ENCODE measurements around the gene MRPL32.

Gene MRPL32

GRCh38 chr7:42961170-42961569, 29.0 kb downstream of the MRPL32 start:
- Mint-ChIP-seq H3K36me3 (no peaks in the 10 kb centered on the region), H3K4me3 (no peak overlapping the region), H3K27ac (no peak overlapping the region), H3K9me3 (peaks cover 4% of the 10 kb centered on the region), H3K27me3 (peaks cover 16% of the 10 kb centered on the region), H3K4me1 (no peaks in the 10 kb centered on the region)
- no peak for DNase-seq
- CTCF ChIA-PET, result no interaction called here

GRCh38 chr7:42964293-42964692, 32.1 kb downstream of the MRPL32 start:
- Mint-ChIP-seq H3K4me3 (no peak overlapping the region), H3K27ac (no peak overlapping the region), H3K36me3 (no peaks in the 10 kb centered on the region), H3K9me3 (no peaks in the 10 kb centered on the region), H3K4me1 (no peaks in the 10 kb centered on the region), H3K27me3 (peaks cover 21% of the 10 kb centered on the region)
- CTCF ChIA-PET, result no interaction called here
- no peak for DNase-seq

DNA sequence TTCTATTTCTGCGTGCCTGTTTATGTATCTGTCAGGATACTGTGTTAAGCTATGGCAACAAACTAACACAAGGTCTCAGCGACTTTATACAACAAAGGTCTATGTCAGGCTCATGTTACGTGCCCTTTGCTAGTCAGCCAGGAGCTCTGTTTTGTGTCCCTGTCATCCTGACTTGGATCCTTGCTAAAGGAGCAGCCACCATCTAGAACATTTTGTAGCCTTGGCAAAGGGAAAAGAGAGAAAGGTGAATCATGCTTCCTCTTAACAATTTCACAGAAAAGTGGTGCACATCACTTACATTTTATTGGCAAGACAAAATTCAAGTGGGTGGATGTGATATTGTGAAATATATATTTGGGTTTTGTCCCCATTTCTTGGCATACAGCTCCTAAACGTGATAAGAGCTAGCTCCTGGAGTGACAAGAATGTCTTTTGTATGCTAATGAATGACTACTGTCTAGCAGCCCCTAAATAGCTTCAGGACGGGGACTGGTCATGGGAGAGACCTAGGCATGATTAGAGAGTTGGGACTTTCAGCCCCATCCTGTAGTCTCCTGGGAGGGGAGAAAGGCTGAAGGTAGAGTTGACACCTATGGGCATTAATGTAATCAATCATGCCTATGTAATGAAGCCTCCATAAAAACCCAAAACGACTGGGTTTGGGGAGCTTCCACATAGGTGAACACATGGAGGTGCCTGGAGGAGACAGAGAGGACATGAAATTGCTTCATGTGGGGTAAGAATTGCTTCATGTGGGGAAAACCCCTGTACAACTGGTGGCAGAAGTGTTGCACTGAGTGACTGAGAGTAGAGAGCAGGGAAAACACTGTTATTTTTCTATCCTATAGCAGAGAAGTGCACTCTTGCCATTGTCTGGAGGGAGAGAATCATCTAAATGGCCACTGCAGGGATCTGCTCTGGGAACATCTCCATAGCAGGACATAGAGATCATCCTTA, 33.0 kb downstream of the MRPL32 start:
- no peaks in the 10 kb centered on the region for H3K36me3 Mint-ChIP-seq
- H3K4me3 Mint-ChIP-seq, result no peak overlapping the region
- no peak for DNase-seq
- CTCF ChIA-PET, result no interaction called here
- H3K27ac Mint-ChIP-seq, result no peak overlapping the region
- H3K9me3 Mint-ChIP-seq, result no peaks in the 10 kb centered on the region
- H3K27me3 Mint-ChIP-seq, result peaks cover 21% of the 10 kb centered on the region
- no peaks in the 10 kb centered on the region for H3K4me1 Mint-ChIP-seq

DNA sequence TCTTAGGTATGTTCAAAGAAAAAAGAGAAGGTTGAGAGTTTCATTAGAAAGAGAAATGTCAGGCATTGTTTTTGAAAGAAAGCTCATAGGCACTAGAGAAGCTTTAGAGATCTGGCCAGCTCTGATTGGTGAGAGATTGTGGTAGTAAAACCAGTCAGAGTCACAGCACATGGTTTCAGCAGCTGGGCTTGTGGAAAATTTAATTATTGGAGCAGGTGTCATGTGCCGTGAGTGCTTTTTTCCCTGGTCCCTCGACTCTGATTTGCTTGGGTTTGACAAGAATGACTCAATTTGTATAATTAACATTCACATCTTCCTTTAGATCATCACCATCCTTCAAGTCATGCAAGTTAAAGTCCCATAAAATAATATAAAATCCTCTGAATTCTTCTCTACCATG, 35.2 kb downstream of the MRPL32 start:
- H3K4me1 Mint-ChIP-seq, result no peaks in the 10 kb centered on the region
- no peak overlapping the region for H3K27ac Mint-ChIP-seq
- no peak overlapping the region for H3K4me3 Mint-ChIP-seq
- no peaks in the 10 kb centered on the region for H3K9me3 Mint-ChIP-seq
- H3K36me3 Mint-ChIP-seq, result no peaks in the 10 kb centered on the region
- no peak for DNase-seq
- peaks cover 11% of the 10 kb centered on the region for H3K27me3 Mint-ChIP-seq
- CTCF ChIA-PET, result no interaction called here

GRCh38 chr7:42972699-42973500, 40.7 kb downstream of the MRPL32 start:
- H3K4me3 Mint-ChIP-seq, result no peak overlapping the region
- no peaks in the 10 kb centered on the region for H3K9me3 Mint-ChIP-seq
- CTCF ChIA-PET, result no interaction called here
- no peaks in the 10 kb centered on the region for H3K27me3 Mint-ChIP-seq
- H3K27ac Mint-ChIP-seq, result no peak overlapping the region
- no peak for DNase-seq
- no peaks in the 10 kb centered on the region for H3K4me1 Mint-ChIP-seq
- H3K36me3 Mint-ChIP-seq, result no peaks in the 10 kb centered on the region

DNA sequence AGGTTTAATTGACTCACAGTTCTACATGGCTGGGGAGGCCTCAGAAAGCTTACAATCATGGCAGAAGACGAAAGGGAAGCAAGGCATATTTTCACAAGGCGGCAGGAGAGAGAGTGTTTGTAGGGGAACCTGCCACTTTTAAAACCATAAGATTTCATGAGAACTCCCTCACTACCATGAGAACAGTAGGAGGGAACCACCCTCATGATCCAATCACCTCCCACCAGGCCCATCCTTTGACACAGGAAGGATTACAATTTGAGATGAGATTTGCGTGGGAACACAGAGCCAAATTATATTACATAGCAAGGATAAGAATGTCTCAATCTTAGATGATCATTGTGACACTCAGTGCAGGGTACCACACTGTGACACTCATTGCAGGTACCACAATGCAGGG, 44.2 kb downstream of the MRPL32 start:
- no peak for DNase-seq
- Mint-ChIP-seq H3K4me3 (no peak overlapping the region), H3K27ac (no peak overlapping the region), H3K4me1 (no peaks in the 10 kb centered on the region), H3K27me3 (peaks cover 4% of the 10 kb centered on the region), H3K36me3 (no peaks in the 10 kb centered on the region), H3K9me3 (no peaks in the 10 kb centered on the region)
- CTCF ChIA-PET, result no interaction called here

DNA sequence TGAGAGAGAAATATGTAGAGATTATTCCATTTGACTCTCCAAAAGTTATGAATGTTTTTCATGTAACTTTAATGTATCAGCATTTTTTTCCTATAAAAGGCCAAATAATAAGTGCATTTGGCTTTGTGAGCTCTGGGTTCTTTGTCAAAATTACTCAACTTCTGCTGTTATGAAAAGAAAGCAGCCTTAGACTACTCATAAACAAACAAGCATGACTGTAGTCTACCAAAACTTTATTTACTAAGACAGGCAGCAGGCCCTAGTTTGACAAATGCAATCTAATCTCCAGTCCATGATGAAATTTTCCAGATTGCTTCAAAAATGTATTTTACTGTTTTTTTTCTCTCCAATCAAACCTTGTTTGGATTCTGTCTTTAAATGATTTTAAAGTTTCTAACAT, 46.3 kb downstream of the MRPL32 start:
- CTCF ChIA-PET, result no interaction called here

DNA sequence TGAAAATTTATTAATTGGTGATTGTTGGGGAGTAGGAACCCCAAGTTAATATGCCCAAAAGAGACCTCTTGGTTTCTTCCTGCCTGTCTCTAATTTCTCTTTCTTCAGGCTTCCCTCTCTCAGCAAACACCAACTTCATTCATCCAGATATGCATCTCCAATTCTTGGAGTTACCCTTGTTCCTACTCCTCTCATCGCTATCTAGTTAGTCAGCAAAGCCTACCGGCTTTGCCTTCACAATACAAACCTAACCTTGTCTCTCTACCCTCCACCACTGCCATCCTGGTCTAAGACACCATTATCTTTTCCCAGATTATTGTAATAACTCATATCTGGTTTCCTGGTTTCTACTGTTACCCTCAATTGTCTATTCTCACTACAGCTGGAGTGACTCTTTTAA, 47.9 kb downstream of the MRPL32 start:
- Mint-ChIP-seq H3K9me3 (no peaks in the 10 kb centered on the region), H3K27me3 (peaks cover 4% of the 10 kb centered on the region), H3K4me1 (no peaks in the 10 kb centered on the region), H3K36me3 (no peaks in the 10 kb centered on the region), H3K27ac (no peak overlapping the region), H3K4me3 (no peak overlapping the region)
- no peak for DNase-seq
- CTCF ChIA-PET, result no interaction called here

More for the DNA sequence above, 46.3 kb downstream of the MRPL32 start:
- Mint-ChIP-seq H3K36me3 (no peaks in the 10 kb centered on the region), H3K4me1 (no peaks in the 10 kb centered on the region), H3K9me3 (no peaks in the 10 kb centered on the region), H3K27me3 (peaks cover 4% of the 10 kb centered on the region), H3K4me3 (no peak overlapping the region), H3K27ac (no peak overlapping the region)
- no peak for DNase-seq

DNA sequence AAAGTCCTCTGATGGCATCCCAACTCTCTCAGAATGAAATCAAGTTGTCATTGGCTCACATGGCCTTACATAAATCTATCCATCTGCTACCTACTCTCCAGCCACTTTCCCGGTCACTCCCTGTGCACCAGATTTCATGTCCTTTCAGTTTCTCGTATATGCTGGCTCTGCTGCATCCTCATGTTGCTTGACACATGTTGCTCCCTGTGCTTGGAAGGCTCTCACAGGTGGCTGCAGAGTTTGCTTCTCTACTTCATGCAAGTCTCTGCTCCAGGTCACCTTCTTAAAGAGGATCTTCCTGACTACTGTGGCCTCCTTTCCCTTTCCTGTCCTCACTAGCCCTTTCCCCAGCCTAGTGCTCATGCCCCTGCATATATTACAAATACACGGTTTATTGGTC, 48.3 kb downstream of the MRPL32 start:
- Mint-ChIP-seq H3K27ac (no peak overlapping the region), H3K4me3 (no peak overlapping the region), H3K36me3 (no peaks in the 10 kb centered on the region), H3K9me3 (no peaks in the 10 kb centered on the region), H3K4me1 (no peaks in the 10 kb centered on the region), H3K27me3 (peaks cover 4% of the 10 kb centered on the region)
- CTCF ChIA-PET, result no interaction called here
- DNase-seq, result no peak

DNA sequence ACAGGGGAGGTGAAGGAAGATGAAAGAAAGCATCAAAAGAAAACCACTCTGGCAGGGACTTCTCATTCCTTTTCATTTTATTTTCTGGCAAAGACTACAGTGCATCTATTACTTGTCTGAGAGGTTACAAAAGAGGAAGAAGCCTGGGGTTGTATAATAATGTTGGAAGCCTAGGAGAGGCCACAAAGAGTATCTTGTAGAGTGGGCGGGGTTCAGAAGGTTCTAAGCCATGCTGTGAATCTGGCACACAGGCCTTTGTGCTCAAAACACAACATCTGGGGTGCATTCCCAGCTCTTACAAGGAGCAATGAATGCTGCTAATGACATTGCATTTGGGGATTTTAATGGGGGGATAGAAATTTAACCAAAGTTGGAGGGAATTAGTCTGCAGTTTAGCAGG, 49.4 kb downstream of the MRPL32 start:
- CTCF ChIA-PET, result no interaction called here

DNA sequence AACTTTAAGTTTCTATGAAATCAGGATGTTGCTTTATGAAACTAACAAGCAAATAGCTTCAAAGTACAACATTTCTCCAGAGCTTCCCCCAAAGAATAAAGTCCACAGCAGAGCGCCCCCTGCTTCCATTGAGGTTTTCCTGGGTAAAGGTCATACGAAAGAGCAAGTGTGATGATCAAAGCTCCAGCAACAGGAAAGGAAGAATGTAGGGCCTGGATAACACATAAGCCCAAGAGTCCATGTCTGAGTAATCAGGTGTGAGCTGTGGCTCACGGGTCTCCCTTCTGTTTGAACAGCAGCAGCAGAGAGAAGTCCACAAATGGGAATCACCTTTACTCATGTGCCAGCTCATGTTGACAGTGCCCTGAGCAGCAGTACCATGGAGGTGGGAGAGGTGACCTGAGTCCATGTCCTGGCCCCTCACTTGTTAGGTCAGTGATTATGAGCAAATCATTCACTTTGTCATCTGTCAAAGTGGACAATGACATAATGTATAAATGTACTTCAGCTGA, 50.5 kb downstream of the MRPL32 start:
- H3K36me3 Mint-ChIP-seq, result no peaks in the 10 kb centered on the region
- DNase-seq, result no peak
- no peak overlapping the region for H3K27ac Mint-ChIP-seq
- CTCF ChIA-PET, result interaction anchor here (0.8 kb wide), 1 partner anchor 21 kb away, joined by 3 read pairs; no protein-coding TSS in a partner anchor
- H3K4me1 Mint-ChIP-seq, result no peaks in the 10 kb centered on the region
- H3K4me3 Mint-ChIP-seq, result no peak overlapping the region
- peaks cover 4% of the 10 kb centered on the region for H3K27me3 Mint-ChIP-seq
- H3K9me3 Mint-ChIP-seq, result no peaks in the 10 kb centered on the region

More for the DNA sequence above, 49.4 kb downstream of the MRPL32 start:
- H3K9me3 Mint-ChIP-seq, result no peaks in the 10 kb centered on the region
- H3K4me1 Mint-ChIP-seq, result no peaks in the 10 kb centered on the region
- no peak for DNase-seq
- peaks cover 4% of the 10 kb centered on the region for H3K27me3 Mint-ChIP-seq
- H3K4me3 Mint-ChIP-seq, result no peak overlapping the region
- H3K36me3 Mint-ChIP-seq, result no peaks in the 10 kb centered on the region
- H3K27ac Mint-ChIP-seq, result no peak overlapping the region

DNA sequence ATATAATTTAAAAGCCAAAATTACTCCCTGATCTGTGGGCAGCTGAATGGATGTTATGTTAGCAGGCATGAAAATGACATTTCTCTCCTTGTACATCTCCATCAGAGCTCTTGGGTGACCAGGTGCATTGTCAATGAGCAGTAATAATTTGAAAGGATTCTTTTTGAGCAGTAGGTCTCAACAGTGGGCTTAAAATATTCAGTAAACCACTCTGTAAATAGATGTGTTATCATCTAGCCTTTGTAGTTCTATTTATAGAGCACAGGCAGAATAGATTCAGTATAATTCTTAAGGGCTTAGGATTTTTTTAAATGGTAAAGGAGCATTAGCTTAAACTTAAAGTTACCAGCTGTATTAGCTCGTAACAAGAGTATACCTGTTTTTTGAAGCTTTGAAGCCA, 52.0 kb downstream of the MRPL32 start:
- H3K36me3 Mint-ChIP-seq, result no peaks in the 10 kb centered on the region
- peaks cover 9% of the 10 kb centered on the region for H3K27me3 Mint-ChIP-seq
- no peaks in the 10 kb centered on the region for H3K9me3 Mint-ChIP-seq
- no peaks in the 10 kb centered on the region for H3K4me1 Mint-ChIP-seq
- CTCF ChIA-PET, result no interaction called here
- no peak for DNase-seq
- H3K27ac Mint-ChIP-seq, result no peak overlapping the region
- H3K4me3 Mint-ChIP-seq, result no peak overlapping the region

- Mint-ChIP-seq H3K36me3 (no peaks in the 10 kb centered on the region), H3K27ac (no peak overlapping the region), H3K4me3 (no peak overlapping the region), H3K27me3 (peaks cover 6% of the 10 kb centered on the region), H3K4me1 (no peaks in the 10 kb centered on the region), H3K9me3 (no peaks in the 10 kb centered on the region)
- CTCF ChIA-PET, result no interaction called here
- no peak for DNase-seq
Measured at GRCh38 chr7:42986213-42986612, 54.0 kb downstream of the MRPL32 start.

DNA sequence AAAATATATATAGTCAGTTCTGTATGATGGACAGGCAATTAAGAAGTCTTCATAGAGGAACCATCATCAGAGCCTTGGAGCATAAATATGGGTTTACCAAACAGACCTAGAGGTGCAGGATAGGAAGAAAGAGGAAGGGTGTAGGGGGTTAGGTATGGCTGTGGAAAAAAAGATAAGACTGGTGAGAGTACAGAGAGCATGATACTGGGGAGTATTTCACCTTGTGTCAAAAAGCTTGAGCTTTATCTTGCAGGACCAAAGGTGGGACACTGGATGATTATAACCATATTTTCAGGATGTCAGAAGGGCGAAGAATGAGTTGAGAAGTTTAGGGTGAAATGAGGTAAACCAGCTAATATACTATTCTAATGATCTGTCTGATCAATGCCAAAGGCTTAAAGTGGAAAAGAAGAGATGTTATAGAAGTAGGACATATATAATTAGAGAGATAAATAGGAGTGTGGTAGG, 54.6 kb downstream of the MRPL32 start:
- H3K4me1 Mint-ChIP-seq, result no peaks in the 10 kb centered on the region
- no peaks in the 10 kb centered on the region for H3K9me3 Mint-ChIP-seq
- no peaks in the 10 kb centered on the region for H3K36me3 Mint-ChIP-seq
- CTCF ChIA-PET, result no interaction called here
- H3K27me3 Mint-ChIP-seq, result peaks cover 7% of the 10 kb centered on the region
- H3K27ac Mint-ChIP-seq, result no peak overlapping the region
- no peak for DNase-seq
- no peak overlapping the region for H3K4me3 Mint-ChIP-seq

All from activated naive CD4-positive, alpha-beta T cell treated with anti-CD3 and anti-CD28 coated beads, Interleukin-2, amount 10 ng/mL, durations not matched to agents 7 days and 5 days (primary cell).